H9 (cell line): ENCODE results near the gene TRIO. TPM values are rescaled to one million over a fixed set of nuclear protein-coding genes. Genes with fewer than 3 reads are reported as not detected.

Experiments used
- DNase-seq: peaks from one replicate; pipeline ENCODE4 v3.0.0-alpha.2; 2017
- H2AFZ ChIP-seq: one replicate; pipeline ENCODE4 v1.6.1; 2013; ENCODE audit warnings: mild to moderate bottlenecking, low read length, control low read depth, moderate library complexity
- H2AK5ac ChIP-seq: 2 replicates; pipeline ENCODE4 v1.6.1; 2013; ENCODE audit warnings: low read length, control low read depth, mixed read lengths; ENCODE audit not compliant: insufficient read length
- H2BK120ac ChIP-seq: one replicate; pipeline ENCODE4 v1.6.1; 2013; ENCODE audit warnings: low read depth, mild to moderate bottlenecking, low read length, control low read depth, inconsistent platforms; ENCODE audit not compliant: poor library complexity, severe bottlenecking
- H2BK12ac ChIP-seq: 2 replicates; pipeline ENCODE4 v1.6.1; 2013; ENCODE audit warnings: low read length, control low read depth, mixed read lengths, low read depth; ENCODE audit not compliant: insufficient read length
- H2BK15ac ChIP-seq: 2 replicates; pipeline ENCODE4 v1.6.1; 2013; ENCODE audit warnings: low read depth, low read length, control low read depth
- H2BK20ac ChIP-seq: one replicate; pipeline ENCODE4 v1.6.1; 2013; ENCODE audit warnings: low read depth, mild to moderate bottlenecking, low read length, control low read depth, inconsistent platforms; ENCODE audit not compliant: poor library complexity, severe bottlenecking
- H2BK5ac ChIP-seq: 2 replicates; pipeline ENCODE4 v1.6.1; 2013; ENCODE audit warnings: low read length, control low read depth, mixed read lengths; ENCODE audit not compliant: insufficient read length
- H3K14ac ChIP-seq: 2 replicates; pipeline ENCODE4 v1.6.1; 2013; ENCODE audit warnings: low read length, control low read depth; ENCODE audit not compliant: insufficient read depth
- H3K18ac ChIP-seq: 2 replicates; pipeline ENCODE4 v1.6.1; 2013; ENCODE audit warnings: low read depth, mild to moderate bottlenecking, mixed read lengths, low read length, control low read depth; ENCODE audit not compliant: insufficient read length
- H3K23ac ChIP-seq: 2 replicates; pipeline ENCODE4 v1.6.1; 2013; ENCODE audit warnings: low read length, control low read depth, mixed read lengths, low read depth; ENCODE audit not compliant: insufficient read length
- H3K23me2 ChIP-seq: 2 replicates; pipeline ENCODE4 v1.6.1; 2013; ENCODE audit warnings: low read depth, mild to moderate bottlenecking, mixed read lengths, low read length, control low read depth; ENCODE audit not compliant: insufficient read length, poor library complexity, severe bottlenecking
- H3K27ac ChIP-seq: 2 replicates; pipeline ENCODE4 v1.5.1; 2013; ENCODE audit warnings: low read length, control low read depth, mixed read lengths, low read depth; ENCODE audit not compliant: insufficient read length
- H3K27me3 ChIP-seq: 2 replicates; pipeline ENCODE4 v1.6.1; 2013; ENCODE audit warnings: low read length, control low read depth, inconsistent platforms; ENCODE audit not compliant: insufficient read depth
- H3K4ac ChIP-seq: 2 replicates; pipeline ENCODE4 v1.6.1; 2013; ENCODE audit warnings: low read depth, mild to moderate bottlenecking, control low read depth, inconsistent platforms, low read length, moderate library complexity
- H3K4me1 ChIP-seq: 2 replicates; pipeline ENCODE4 v1.6.1; 2013; ENCODE audit warnings: low read length, control low read depth, inconsistent platforms; ENCODE audit not compliant: insufficient read depth
- H3K4me2 ChIP-seq: 2 replicates; pipeline ENCODE4 v1.6.1; 2013; ENCODE audit warnings: low read length, control low read depth, mixed read lengths; ENCODE audit not compliant: insufficient read length, insufficient read depth
- H3K56ac ChIP-seq: 2 replicates; pipeline ENCODE4 v1.6.1; 2013; ENCODE audit warnings: low read depth, mild to moderate bottlenecking, mixed read lengths, low read length, control low read depth; ENCODE audit not compliant: insufficient read length
- H3K79me1 ChIP-seq: 2 replicates; pipeline ENCODE4 v1.6.1; 2013; ENCODE audit warnings: low read depth, mild to moderate bottlenecking, moderate library complexity, low read length, control low read depth, inconsistent platforms; ENCODE audit not compliant: insufficient read depth, poor library complexity, severe bottlenecking
- H3K79me2 ChIP-seq: 2 replicates; pipeline ENCODE4 v1.6.1; 2013; ENCODE audit warnings: low read length, control low read depth, inconsistent platforms; ENCODE audit not compliant: insufficient read depth
- H3K9ac ChIP-seq: 2 replicates; pipeline ENCODE4 v1.6.1; 2013; ENCODE audit warnings: low read length, control low read depth, mixed read lengths; ENCODE audit not compliant: insufficient read length; ENCODE audit errors: extremely low read depth
- H3K9me3 ChIP-seq: one replicate; pipeline ENCODE4 v1.6.1; 2013; ENCODE audit warnings: low read depth, low read length, inconsistent platforms; ENCODE audit not compliant: control insufficient read depth
- H3T11ph ChIP-seq: one replicate; pipeline ENCODE4 v1.6.1; 2013; ENCODE audit warnings: mild to moderate bottlenecking, low read length, control low read depth, inconsistent platforms
- H4K20me1 ChIP-seq: one replicate; pipeline ENCODE4 v1.6.1; 2013; ENCODE audit not compliant: control insufficient read depth, insufficient read length, insufficient read depth
- H4K5ac ChIP-seq: 2 replicates; pipeline ENCODE4 v1.6.1; 2013; ENCODE audit warnings: low read depth, mild to moderate bottlenecking, mixed read lengths, low read length, control low read depth; ENCODE audit not compliant: insufficient read length
- H4K8ac ChIP-seq: replicated peaks from 2 replicates; pipeline ENCODE4 v1.6.1; 2013; ENCODE audit warnings: low read length, control low read depth, mixed read lengths, low read depth; ENCODE audit not compliant: insufficient read length
- H4K91ac ChIP-seq: 2 replicates; pipeline ENCODE4 v1.6.1; 2013; ENCODE audit warnings: low read depth, mild to moderate bottlenecking, moderate library complexity, mixed read lengths, low read length, control low read depth; ENCODE audit not compliant: insufficient read length
- H3K27ac Mint-ChIP-seq, 3 experiments: 2 replicates in 2 of 3; 3 replicates in 1 of 3; pipeline ENCODE4 v1.8.0; 2020 to 2021; ENCODE audit warnings: mixed read lengths in 3 of 3, mild to moderate bottlenecking in 1 of 3, moderate library complexity in 1 of 3
- H3K27me3 Mint-ChIP-seq: 2 replicates; pipeline ENCODE4 v1.8.0; 2021; ENCODE audit warnings: low read depth, mild to moderate bottlenecking, moderate library complexity, mixed read lengths
- H3K36me3 Mint-ChIP-seq, 3 experiments: 2 replicates in 2 of 3; 3 replicates in 1 of 3; pipeline ENCODE4 v1.8.0; 2020 to 2021; ENCODE audit warnings: low read depth in 3 of 3, mixed read lengths in 3 of 3; ENCODE audit not compliant: insufficient read depth in 1 of 3
- H3K4me1 Mint-ChIP-seq, 2 experiments: 2 replicates each; pipeline ENCODE4 v1.8.0; 2020; ENCODE audit warnings: mixed read lengths in 2 of 2
- H3K4me3 Mint-ChIP-seq, 2 experiments: 2 replicates in 1 of 2; 3 replicates in 1 of 2; pipeline ENCODE4 v1.8.0; 2020 to 2021; ENCODE audit warnings: mild to moderate bottlenecking in 2 of 2, mixed read lengths in 2 of 2, moderate library complexity in 1 of 2
- H3K9me3 Mint-ChIP-seq, 2 experiments: 2 replicates in 1 of 2; 3 replicates in 1 of 2; pipeline ENCODE4 v1.8.0; 2020; ENCODE audit warnings: mild to moderate bottlenecking in 2 of 2, mixed read lengths in 2 of 2, moderate library complexity in 1 of 2
- CTCF ChIP-seq: fragments of 200-600 bp; sonication (generic); conservative IDR thresholded peaks from 3 replicates; pipeline ENCODE4 v1.8.0; 2021; ENCODE audit warnings: antibody characterized with exemption, mild to moderate bottlenecking
- WGBS: extraction: QIAGEN DNeasy Blood & Tissue Kit; methylation state at CpG from one replicate; pipeline ENCODE4 v1.1.7; 2013; ENCODE audit warnings: missing lambda C conversion rate, low lambda C conversion rate, mixed read lengths; ENCODE audit not compliant: insufficient read length; ENCODE audit errors: extremely low coverage; 5-methylcytosine and 5-hydroxymethylcytosine counted together
- total RNA-seq: library from RNA; stranded (reverse); gene quantifications from 2 replicates; pipeline ENCODE4 v1.2.1, GENCODE V29; 2021

Gene TRIO
- total RNA-seq, 1 experiment from 2014 or later, result 87.8 TPM

GRCh38 chr5:14460844-14461398 lies 317.8 kb downstream of the TRIO start:
- H3K14ac ChIP-seq, result no peak overlapping the region
- no peak overlapping the region for H3K27ac ChIP-seq
- H2BK120ac ChIP-seq, result no peak overlapping the region
- H3K4ac ChIP-seq, result no peak overlapping the region
- H4K20me1 ChIP-seq, result no peaks in the 10 kb centered on the region
- H2BK15ac ChIP-seq, result no peak overlapping the region
- H3K9ac ChIP-seq, result no peak overlapping the region
- H3T11ph ChIP-seq, result no peak overlapping the region
- Mint-ChIP-seq H3K27ac (peak overlapping the region in 1 of 3 experiments; percentile 89; a peak in 2 of 7 replicates), H3K36me3 (peaks cover 17 to 52% (median 47%) of the 10 kb centered on the region in 3 experiments), H3K4me3 (no peak overlapping the region), H3K27me3 (no peaks in the 10 kb centered on the region), H3K4me1 (peaks cover 8 to 9% of the 10 kb centered on the region in 2 experiments), H3K9me3 (peaks cover 0 to 4% of the 10 kb centered on the region in 2 experiments; a peak in 2 of 5 replicates)
- no peak overlapping the region for H3K4me2 ChIP-seq
- no peak overlapping the region for H3K18ac ChIP-seq
- H4K8ac ChIP-seq, result no peak overlapping the region
- no peak overlapping the region for H2BK5ac ChIP-seq
- no peak overlapping the region for H3K23ac ChIP-seq
- H2BK12ac ChIP-seq, result no peak overlapping the region
- no peaks in the 10 kb centered on the region for H3K79me1 ChIP-seq
- H3K4me1 ChIP-seq, result no peaks in the 10 kb centered on the region; the same call in 1 of the 2 replicates
- no peak overlapping the region for H2AFZ ChIP-seq
- H3K23me2 ChIP-seq, result no peaks in the 10 kb centered on the region
- H3K27me3 ChIP-seq, result no peaks in the 10 kb centered on the region
- no peak for TF ChIP-seq CTCF
- H2AK5ac ChIP-seq, result no peak overlapping the region
- DNase-seq, result no peak
- no CpG with 5 or more reads among the region's 46 CpGs for WGBS
- no peaks in the 10 kb centered on the region for H3K9me3 ChIP-seq
- no peak overlapping the region for H2BK20ac ChIP-seq
- H4K91ac ChIP-seq, result no peak overlapping the region
- no peak overlapping the region for H4K5ac ChIP-seq
- no peak overlapping the region for H3K56ac ChIP-seq
- no peaks in the 10 kb centered on the region for H3K79me2 ChIP-seq
